GM21825 (cell line): ENCODE measurements around the gene EIF4E1B.

Experiments
- ATAC-seq: cut with Tn5 transposase; IDR thresholded peaks from one replicate; pipeline ENCODE4 v1.9.1; 2021; ENCODE audit warnings: mild to moderate bottlenecking, moderate library complexity; ENCODE audit not compliant: unreplicated experiment

The EIF4E1B gene

GRCh38 chr5:176625966-176626875 lies 4.3 kb upstream of the EIF4E1B start:
- ATAC-seq, result no peak

DNA sequence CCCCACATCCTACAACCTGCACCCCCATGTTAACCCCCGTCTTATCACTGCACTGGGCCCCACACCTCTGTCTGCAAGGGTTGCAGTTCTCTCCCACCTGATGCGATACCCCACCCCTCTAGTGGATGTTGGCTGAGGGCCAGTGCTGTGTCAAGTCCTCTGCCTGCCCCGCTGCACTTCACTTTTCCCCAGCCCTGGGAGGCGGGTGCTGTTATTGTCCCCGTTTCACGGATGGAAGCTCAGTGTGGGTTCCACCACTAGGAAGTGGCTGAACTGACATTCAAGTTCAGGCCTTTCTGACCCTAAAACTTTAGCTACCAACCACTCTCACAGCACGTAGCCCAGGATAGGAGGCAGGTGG lies 3.6 kb upstream of the EIF4E1B start:
- no peak for ATAC-seq

DNA sequence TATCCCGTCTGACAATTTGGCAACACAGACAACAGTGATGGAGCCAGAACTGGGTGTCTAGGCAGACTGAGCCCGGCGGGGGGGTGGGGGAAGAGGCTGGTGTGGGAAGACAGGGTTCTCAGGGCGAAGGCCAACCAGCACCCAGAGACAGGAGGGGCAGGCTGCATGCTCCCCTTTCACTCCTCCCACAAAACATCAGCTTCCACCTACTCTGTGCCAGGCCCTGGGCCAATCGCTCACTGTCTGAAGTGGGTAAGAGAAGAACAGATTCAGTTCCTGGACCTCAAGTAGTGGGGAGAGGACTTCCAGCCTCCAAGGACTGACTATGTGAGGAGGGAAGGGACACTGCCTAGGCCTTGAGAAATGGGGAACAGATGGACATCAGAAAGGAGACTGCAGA lies 2.9 kb upstream of the EIF4E1B start:
- ATAC-seq, result no peak

GRCh38 chr5:176628406-176629228 lies 1.9 kb upstream of the EIF4E1B start:
- no peak for ATAC-seq

DNA sequence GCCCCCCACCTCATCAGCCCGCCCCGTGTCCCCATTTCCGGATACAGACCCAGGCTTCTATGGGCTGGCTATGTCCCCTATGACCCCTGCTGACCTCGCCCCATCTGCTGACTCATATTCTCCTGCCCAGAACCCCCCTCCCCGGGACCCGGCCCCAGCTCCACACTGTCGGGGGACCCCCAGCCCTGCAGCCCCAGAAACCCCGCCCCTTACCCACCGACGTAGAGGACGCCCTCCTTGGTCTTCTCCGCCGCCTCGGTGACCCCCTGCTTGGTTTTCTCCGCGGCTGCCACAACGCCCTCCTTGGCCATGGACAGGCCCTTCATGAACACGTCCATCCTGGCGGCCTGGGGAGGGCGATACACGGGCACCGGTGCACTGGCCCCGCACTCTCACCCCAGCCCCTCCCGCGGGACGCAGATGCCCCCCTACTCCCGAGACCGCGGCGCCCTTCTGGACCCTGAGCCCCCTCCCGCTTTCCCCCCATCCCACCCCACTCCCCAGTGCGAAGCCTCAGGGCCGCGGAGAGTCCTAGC lies 1.1 kb upstream of the EIF4E1B start:
- no peak for ATAC-seq

DNA sequence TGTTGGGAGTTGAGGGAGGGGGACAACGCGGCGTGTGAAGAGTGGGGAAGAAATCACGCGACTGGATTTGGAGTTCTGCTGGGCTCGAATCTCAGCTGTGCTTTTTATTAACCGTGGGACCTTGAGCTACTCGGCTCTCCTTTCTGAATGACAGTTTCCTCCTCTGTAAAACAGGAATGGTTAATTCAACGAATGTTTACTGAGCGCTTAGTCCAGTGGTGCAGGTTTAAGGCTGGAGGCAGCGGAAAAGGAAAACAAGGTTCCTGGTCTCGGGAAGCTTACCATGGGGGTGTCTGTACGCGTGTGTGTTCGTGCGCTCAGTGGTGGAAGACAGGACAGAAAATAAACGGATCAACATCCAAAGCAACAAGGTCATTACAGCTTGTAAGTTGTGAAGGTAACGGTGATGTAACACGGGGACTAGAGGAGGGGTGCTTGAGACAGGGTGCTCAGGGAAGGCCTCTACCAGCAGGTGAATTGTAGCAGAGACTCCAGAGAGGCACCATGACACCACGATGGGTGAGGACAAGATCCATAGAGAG lies 277 bp downstream of the EIF4E1B start:
- no peak for ATAC-seq

DNA sequence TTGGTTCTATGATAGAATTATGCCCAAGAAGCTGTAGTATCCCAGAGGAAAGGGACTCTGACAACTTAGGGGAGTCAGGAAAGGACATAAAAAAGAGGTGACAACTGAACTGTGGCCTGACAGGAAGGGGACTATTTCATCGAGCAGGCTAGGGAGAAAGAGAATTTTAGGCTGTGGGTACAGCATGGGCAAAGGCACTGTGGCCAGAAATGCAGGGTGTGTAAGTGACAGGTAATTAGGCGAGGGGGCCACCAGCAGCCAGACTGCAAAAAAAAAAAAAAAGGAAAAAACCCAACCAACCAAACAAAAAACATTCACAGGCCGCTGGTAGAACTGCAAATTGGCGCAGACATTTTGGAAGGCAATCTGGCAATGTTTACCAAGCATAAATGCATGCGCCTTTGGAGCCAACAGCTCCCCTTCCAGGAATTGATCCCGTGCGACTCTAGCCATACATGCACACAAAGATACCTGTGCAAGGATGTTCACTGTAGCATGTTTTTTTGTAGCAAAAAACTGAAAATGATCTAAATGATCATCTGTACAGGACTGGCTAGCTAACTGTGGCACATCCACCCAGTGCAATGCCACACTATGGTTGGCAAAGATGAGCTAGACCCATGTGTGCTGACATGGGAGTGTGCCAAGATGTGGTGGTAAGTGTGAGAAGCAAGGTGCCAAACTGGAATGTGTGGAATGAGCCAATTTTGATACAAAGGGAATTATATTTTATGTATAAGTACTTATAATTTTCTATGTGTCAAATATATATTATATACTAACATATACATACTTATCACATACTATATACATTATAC lies 1.1 kb downstream of the EIF4E1B start:
- ATAC-seq, result no peak

DNA sequence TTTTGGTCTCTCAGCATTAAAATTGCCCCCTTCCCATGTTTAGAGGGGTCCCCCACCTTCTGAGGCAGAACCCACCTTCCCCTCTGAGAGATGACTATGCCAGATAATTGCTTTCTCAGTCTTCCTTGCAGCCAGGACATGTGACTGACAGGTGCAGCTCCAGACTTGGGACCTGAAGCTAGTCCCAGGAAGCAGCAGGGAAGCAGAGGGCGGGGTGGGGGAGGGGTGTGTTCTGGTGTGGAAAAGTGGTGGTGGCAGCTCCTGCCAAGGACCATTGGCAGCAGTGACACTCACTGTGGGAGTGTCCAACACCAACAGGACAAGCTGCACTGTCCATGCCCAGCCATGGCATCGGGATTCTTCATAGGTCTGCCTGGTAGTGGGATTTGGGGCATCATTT lies 2.3 kb downstream of the EIF4E1B start:
- ATAC-seq, result no peak

DNA sequence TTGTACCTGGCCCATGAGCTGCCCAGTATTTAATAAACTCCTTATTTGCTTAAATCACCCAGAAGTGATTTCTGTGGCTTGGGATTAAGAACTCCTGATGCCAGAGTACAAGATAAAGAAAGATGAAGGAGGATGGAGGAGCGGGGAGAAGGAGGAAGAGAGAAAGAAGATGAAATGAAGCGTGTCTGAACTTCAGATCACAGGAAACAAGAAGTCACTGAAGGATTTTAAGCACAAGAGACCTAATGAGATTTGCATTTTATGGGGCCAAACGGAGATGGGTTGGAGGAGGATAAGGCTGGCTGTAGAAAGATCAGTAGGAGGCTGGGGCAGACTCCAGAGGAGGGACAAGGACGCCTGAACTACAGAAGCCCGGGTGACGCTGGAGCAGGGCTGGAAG lies 3.1 kb downstream of the EIF4E1B start:
- no peak for ATAC-seq

- ATAC-seq, result no peak
These were observed 6.0 kb downstream of the EIF4E1B start for GRCh38 chr5:176636426-176636825.

- no peak for ATAC-seq
These were observed 7.1 kb downstream of the EIF4E1B start for GRCh38 chr5:176637556-176637955.

DNA sequence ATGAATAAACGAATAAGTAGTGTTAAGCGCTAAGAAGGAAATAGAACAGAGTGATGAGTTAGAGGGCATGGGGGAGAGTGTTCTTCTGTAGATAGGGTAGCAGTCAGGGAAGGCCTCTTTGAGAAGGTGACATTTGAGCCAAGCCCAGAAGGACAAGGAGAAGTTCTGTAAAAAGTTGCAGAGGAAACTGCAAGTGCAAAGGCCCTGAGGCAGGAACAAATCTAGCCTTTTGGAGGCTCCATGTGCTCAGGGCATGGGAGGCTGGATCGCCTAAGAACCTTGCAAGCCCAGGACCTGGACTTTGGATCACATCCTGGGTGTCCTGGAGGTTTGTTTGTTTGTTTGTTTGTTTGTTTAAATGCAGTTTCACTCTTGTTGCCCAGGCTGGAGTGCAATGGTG lies 8.0 kb downstream of the EIF4E1B start:
- ATAC-seq, result no peak

- ATAC-seq, result no peak
These were observed 8.7 kb downstream of the EIF4E1B start for GRCh38 chr5:176639208-176639607.

DNA sequence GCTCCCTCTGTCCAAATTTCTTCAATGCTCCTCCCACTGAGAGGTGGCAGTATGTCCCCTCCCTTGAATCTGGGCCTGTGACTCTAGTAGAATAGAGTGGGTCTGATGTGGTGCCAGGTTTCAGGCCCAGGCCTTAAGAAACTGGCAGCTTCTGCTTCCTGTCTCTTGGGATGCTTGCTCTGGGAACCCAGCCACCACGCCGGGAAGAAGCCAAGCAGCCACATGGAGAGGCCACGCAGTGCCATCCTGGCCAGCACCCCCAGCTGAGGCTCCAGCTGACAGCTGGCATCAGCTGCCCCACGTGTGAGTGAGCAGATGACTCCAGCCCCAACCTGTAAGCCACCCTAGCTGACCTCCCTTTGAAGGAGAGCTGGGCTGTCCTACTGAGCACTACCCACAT lies 9.5 kb downstream of the EIF4E1B start:
- no peak for ATAC-seq

- ATAC-seq, result no peak
These were observed 10.1 kb downstream of the EIF4E1B start for GRCh38 chr5:176640616-176641015.

DNA sequence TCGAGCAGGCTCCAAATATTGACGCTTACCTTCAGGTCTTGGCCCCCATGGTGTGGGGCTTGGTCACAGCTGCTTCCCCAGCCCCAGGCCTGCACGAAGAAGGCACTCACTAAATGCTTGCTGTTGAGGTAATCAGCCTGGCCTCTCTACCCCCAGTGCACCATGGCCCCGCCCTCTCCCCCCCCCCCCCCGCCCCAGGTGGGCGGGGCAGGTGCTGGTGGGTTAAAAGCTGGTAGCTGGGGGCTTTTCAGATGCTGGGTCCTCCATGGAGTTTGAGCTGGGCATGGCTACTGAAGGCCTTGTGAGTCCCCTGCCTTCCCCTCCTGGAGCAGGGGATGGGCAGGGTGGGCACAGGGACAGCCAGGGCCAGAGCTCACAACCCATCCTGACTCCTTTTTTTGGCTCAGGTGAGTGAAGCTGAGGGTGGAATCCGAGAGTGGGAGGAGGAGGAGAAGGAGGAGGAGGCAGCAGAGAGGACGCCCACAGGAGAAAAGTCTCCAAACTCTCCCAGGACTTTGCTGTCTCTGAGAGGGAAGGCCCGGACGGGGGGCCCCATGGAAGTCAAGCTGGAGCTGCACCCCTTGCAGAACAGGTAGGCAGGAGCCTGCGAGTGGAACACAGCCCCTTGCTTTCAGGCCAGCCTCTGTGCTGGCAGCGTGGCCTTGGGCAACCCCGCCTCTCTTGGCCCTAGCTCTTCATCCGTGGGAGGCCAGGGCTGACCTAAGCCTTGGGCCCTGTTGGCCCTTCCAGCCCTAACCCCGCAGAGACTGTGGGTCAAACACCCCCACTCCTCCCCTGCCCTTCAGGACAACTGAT lies 12.4 kb downstream of the EIF4E1B start:
- ATAC-seq, result no peak

- ATAC-seq, result no peak
These were observed 13.2 kb downstream of the EIF4E1B start for GRCh38 chr5:176643491-176644219.

DNA sequence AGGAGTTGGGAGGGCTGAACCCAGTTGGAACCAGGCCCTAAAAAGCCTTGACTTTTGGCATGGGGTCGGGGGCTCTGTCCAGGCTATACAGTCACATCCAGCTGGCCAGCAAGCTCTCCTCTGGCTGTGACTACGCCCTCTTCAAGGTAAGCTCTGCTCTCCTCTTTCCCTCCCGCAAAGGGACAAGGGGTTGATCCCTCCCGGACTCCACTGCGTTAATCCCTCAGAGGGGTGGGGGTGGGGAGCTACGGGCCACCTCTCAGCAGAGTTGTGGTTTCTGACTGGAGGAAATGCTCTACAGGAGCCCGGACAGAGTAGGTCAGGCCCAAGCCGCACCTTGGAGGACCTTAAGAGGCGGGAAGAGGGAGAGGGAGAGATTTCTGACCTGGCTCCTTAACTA lies 13.8 kb downstream of the EIF4E1B start:
- no peak for ATAC-seq
